Measurements from ENCODE around the gene NRL. TPM values are rescaled to one million over a fixed set of nuclear protein-coding genes. Genes with fewer than 3 reads are reported as not detected.

The NRL gene
- total RNA-seq, 1 experiment from 2014 or later, result 1.3 TPM

DNA sequence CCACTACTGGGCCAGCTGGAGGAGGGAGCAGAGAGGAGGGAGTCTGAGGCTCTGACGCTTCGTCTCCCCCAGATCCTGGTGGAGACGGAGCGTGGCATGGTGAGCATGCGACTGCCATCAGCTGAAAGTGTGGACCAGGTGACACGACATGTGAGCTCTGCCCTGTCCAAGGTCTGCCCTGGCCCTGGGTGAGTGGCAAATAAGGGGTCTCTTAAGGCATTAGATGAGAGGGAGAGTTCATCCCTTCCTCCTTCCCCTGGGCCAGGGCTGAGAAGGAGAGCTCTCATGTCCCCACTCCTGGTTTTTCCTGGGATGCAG is 60.5 kb downstream of the NRL start:
- DNase-seq (ENCODE audit: low spot score), result no peak
- POLR2A ChIA-PET, result interaction anchor here (0.9 to 1.1 kb wide), 2 partner anchors 26 to 39 kb away, joined by 4 to 6 read pairs; partner anchors contain the start of gene PCK2
- ATAC-seq, result no peak
- CTCF ChIA-PET, result interaction anchor here (0.8 to 4.3 kb wide), 3 partner anchors 37 to 57 kb away, joined by 3 to 25 read pairs (median 5); no protein-coding TSS in a partner anchor
- Mint-ChIP-seq H3K27ac (no peak overlapping the region), H3K27me3 (ENCODE audit: low read depth) (no peaks in the 10 kb centered on the region; the same call in 1 of the 2 replicates), H3K4me3 (no peak overlapping the region), H3K4me1 (peaks cover 24% of the 10 kb centered on the region), H3K36me3 (no peaks in the 10 kb centered on the region), H3K9me3 (no peaks in the 10 kb centered on the region)
- TF ChIP-seq TCF7 (CRISPR knock-in tag; IDR thresholded peaks at IDR 0.05; ENCODE audit: low read depth) (no peak), ZNF396 (CRISPR knock-in tag; IDR thresholded peaks at IDR 0.05; ENCODE audit: borderline replicate concordance) (no peak), ZBTB43 (CRISPR knock-in tag; IDR thresholded peaks at IDR 0.05) (no peak), PRRX2 (CRISPR knock-in tag; IDR thresholded peaks at IDR 0.05) (no peak), NFATC4 (CRISPR knock-in tag; IDR thresholded peaks at IDR 0.05) (no peak), CDX4 (CRISPR knock-in tag; IDR thresholded peaks at IDR 0.05; ENCODE audit: borderline replicate concordance) (no peak), GRHL2 (CRISPR knock-in tag; IDR thresholded peaks at IDR 0.05; ENCODE audit: insufficient replicate concordance, severe bottlenecking) (no peak), PRDM15 (CRISPR knock-in tag; IDR thresholded peaks at IDR 0.05) (no peak), NFYB (CRISPR knock-in tag; conservative IDR thresholded peaks at IDR 0.05; ENCODE audit: low read depth) (no peak), ESRRA (CRISPR knock-in tag; IDR thresholded peaks at IDR 0.05; ENCODE audit: borderline replicate concordance) (no peak), NR2C2 (CRISPR knock-in tag; IDR thresholded peaks at IDR 0.05) (no peak), ZNF219 (CRISPR knock-in tag; IDR thresholded peaks at IDR 0.05; ENCODE audit: borderline replicate concordance) (no peak)
- TF ChIP-seq, protein P1, sequence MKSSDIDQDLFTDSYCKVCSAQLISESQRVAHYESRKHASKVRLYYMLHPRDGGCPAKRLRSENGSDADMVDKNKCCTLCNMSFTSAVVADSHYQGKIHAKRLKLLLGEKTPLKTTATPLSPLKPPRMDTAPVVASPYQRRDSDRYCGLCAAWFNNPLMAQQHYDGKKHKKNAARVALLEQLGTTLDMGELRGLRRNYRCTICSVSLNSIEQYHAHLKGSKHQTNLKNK (CRISPR knock-in tag; IDR thresholded peaks at IDR 0.05), result no peak
- TF ChIP-seq, protein P2, sequence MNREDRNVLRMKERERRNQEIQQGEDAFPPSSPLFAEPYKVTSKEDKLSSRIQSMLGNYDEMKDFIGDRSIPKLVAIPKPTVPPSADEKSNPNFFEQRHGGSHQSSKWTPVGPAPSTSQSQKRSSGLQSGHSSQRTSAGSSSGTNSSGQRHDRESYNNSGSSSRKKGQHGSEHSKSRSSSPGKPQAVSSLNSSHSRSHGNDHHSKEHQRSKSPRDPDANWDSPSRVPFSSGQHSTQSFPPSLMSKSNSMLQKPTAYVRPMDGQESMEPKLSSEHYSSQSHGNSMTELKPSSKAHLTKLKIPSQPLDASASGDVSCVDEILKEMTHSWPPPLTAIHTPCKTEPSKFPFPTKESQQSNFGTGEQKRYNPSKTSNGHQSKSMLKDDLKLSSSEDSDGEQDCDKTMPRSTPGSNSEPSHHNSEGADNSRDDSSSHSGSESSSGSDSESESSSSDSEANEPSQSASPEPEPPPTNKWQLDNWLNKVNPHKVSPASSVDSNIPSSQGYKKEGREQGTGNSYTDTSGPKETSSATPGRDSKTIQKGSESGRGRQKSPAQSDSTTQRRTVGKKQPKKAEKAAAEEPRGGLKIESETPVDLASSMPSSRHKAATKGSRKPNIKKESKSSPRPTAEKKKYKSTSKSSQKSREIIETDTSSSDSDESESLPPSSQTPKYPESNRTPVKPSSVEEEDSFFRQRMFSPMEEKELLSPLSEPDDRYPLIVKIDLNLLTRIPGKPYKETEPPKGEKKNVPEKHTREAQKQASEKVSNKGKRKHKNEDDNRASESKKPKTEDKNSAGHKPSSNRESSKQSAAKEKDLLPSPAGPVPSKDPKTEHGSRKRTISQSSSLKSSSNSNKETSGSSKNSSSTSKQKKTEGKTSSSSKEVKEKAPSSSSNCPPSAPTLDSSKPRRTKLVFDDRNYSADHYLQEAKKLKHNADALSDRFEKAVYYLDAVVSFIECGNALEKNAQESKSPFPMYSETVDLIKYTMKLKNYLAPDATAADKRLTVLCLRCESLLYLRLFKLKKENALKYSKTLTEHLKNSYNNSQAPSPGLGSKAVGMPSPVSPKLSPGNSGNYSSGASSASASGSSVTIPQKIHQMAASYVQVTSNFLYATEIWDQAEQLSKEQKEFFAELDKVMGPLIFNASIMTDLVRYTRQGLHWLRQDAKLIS (CRISPR knock-in tag; IDR thresholded peaks at IDR 0.05; ENCODE audit: borderline replicate concordance), result no peak
